Measurements from ENCODE around the gene CCDC91.
"Not testable (repeated sequence)": the region's sequence is repeated elsewhere in the genome, so short reads cannot be mapped to it uniquely, and the experiment has no call there.

Gene CCDC91

GRCh38 chr12:28367993-28368392 lies 177.7 kb downstream of the CCDC91 start:
- peaks cover 5 to 54% (median 14%) of the 10 kb centered on the region in 4 experiments for H3K36me3 ChIP-seq (ENCODE audit: control insufficient read depth in 4 of 4, insufficient read depth in 4 of 4, low read length in 3 of 4)
- POLR2A ChIA-PET = no interaction called here
- WGBS (ENCODE audit: insufficient coverage) = no CpG with 5 or more reads among the region's 2 CpGs

DNA sequence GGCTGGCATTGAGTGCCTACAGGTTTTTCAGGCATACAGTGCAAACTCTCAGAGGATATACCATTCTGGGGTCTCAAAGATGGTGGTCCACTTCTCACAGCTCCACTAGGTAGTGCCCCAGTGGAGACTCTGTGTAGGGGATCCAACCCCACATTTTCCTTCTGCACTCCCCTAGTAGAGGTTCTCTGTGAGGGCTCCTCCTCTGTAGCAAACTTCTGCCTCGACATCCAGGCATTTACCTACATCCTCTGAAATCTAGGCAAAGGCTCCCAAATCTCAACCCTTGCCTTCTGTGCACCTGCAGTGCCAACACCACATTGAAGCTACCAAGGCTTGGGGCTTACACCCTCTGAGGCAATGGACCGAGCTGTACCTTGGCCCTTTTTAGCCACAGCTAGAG lies 179.2 kb downstream of the CCDC91 start:
- WGBS (ENCODE audit: insufficient coverage) = 100% methylated on average over 2 of the region's 2 CpGs
- H3K27ac ChIP-seq (ENCODE audit: insufficient read depth in 1 of 2, low read depth in 1 of 2, low read length in 2 of 2, poor library complexity in 1 of 2, severe bottlenecking in 2 of 2) = no peak overlapping the region
- no peaks in the 10 kb centered on the region for H3K27me3 ChIP-seq (replicated peaks in 2 of 5; ENCODE audit: control insufficient read depth in 4 of 5, insufficient read depth in 5 of 5, low read length in 4 of 5)
- ChIA-PET POLR2A (no interaction called here), CTCF (no interaction called here)
- peaks cover 8 to 65% (median 22%) of the 10 kb centered on the region in 5 experiments for H3K9me3 ChIP-seq (ENCODE audit: control extremely low read depth in 1 of 5, control insufficient read depth in 4 of 5, insufficient read depth in 2 of 5, low read depth in 1 of 5, low read length in 4 of 5)
- peaks cover 5 to 54% (median 14%) of the 10 kb centered on the region in 4 experiments for H3K36me3 ChIP-seq (ENCODE audit: control insufficient read depth in 4 of 4, insufficient read depth in 4 of 4, low read length in 3 of 4)
- no peaks in the 10 kb centered on the region for H3K4me1 ChIP-seq (ENCODE audit: control extremely low read depth in 1 of 4, control insufficient read depth in 4 of 4, insufficient read depth in 4 of 4, low read length in 3 of 4)
- H3K4me3 ChIP-seq (ENCODE audit: control insufficient read depth in 1 of 7, extremely low read depth in 1 of 7, insufficient read depth in 4 of 7, low read depth in 2 of 7, low read length in 6 of 7) = no peak overlapping the region
- peak in 2 of 3 donors; percentile 14 to 24 for DNase-seq

More at GRCh38 chr12:28367993-28368392, 177.7 kb downstream of the CCDC91 start:
- CTCF ChIA-PET = no interaction called here
- H3K9me3 ChIP-seq (ENCODE audit: control extremely low read depth in 1 of 5, control insufficient read depth in 4 of 5, insufficient read depth in 2 of 5, low read depth in 1 of 5, low read length in 4 of 5) = peaks cover 8 to 62% (median 22%) of the 10 kb centered on the region in 5 experiments
- H3K4me3 ChIP-seq (ENCODE audit: control insufficient read depth in 1 of 7, extremely low read depth in 1 of 7, insufficient read depth in 4 of 7, low read depth in 2 of 7, low read length in 6 of 7) = no peak overlapping the region
- no peaks in the 10 kb centered on the region for H3K4me1 ChIP-seq (ENCODE audit: control extremely low read depth in 1 of 4, control insufficient read depth in 4 of 4, insufficient read depth in 4 of 4, low read length in 3 of 4)
- no peak overlapping the region for H3K27ac ChIP-seq (ENCODE audit: insufficient read depth in 1 of 2, low read depth in 1 of 2, low read length in 2 of 2, poor library complexity in 1 of 2, severe bottlenecking in 2 of 2)
- H3K27me3 ChIP-seq (replicated peaks in 2 of 5; ENCODE audit: control insufficient read depth in 4 of 5, insufficient read depth in 5 of 5, low read length in 4 of 5) = no peaks in the 10 kb centered on the region
- peak in 2 of 3 donors; percentile 4 to 25 for DNase-seq

GRCh38 chr12:28374556-28374955 lies 184.3 kb downstream of the CCDC91 start:
- H3K4me3 ChIP-seq (ENCODE audit: control insufficient read depth in 1 of 7, extremely low read depth in 1 of 7, insufficient read depth in 4 of 7, low read depth in 2 of 7, low read length in 6 of 7) = no peak overlapping the region
- H3K4me1 ChIP-seq (ENCODE audit: control extremely low read depth in 1 of 4, control insufficient read depth in 4 of 4, insufficient read depth in 4 of 4, low read length in 3 of 4) = no peaks in the 10 kb centered on the region
- peaks cover 2 to 17% (median 5%) of the 10 kb centered on the region in 4 experiments for H3K36me3 ChIP-seq (ENCODE audit: control insufficient read depth in 4 of 4, insufficient read depth in 4 of 4, low read length in 3 of 4)
- no peak for DNase-seq
- ChIA-PET CTCF (no interaction called here), POLR2A (no interaction called here)
- H3K27me3 ChIP-seq (replicated peaks in 2 of 5; ENCODE audit: control insufficient read depth in 4 of 5, insufficient read depth in 5 of 5, low read length in 4 of 5) = no peaks in the 10 kb centered on the region
- peaks cover 5 to 34% (median 14%) of the 10 kb centered on the region in 5 experiments for H3K9me3 ChIP-seq (ENCODE audit: control extremely low read depth in 1 of 5, control insufficient read depth in 4 of 5, insufficient read depth in 2 of 5, low read depth in 1 of 5, low read length in 4 of 5)
- no peak overlapping the region for H3K27ac ChIP-seq (ENCODE audit: insufficient read depth in 1 of 2, low read depth in 1 of 2, low read length in 2 of 2, poor library complexity in 1 of 2, severe bottlenecking in 2 of 2)

DNA sequence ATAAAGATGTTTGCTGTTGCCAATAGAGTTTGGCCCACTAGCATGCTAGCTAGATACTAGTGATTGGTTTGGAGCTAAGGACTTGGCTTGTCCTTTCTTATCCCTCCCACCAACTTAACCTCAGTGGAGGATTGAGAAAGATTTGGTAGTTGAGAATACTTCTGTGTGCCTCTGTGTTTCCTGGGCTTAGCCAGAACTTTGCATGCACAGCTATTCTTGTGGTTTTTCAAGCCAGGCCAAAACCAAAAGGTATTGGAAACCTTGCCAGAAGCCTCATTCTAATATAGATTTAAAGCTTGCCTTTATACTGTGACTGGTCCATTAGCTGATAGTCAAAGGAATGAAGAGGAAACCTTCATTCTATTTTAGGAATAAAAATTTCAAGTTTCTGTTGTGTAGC lies 188.5 kb downstream of the CCDC91 start:
- no peaks in the 10 kb centered on the region for H3K4me1 ChIP-seq (ENCODE audit: control extremely low read depth in 1 of 4, control insufficient read depth in 4 of 4, insufficient read depth in 4 of 4, low read length in 3 of 4)
- DNase-seq = no peak
- no peaks in the 10 kb centered on the region for H3K27me3 ChIP-seq (replicated peaks in 2 of 5; ENCODE audit: control insufficient read depth in 4 of 5, insufficient read depth in 5 of 5, low read length in 4 of 5)
- H3K9me3 ChIP-seq (ENCODE audit: control extremely low read depth in 1 of 5, control insufficient read depth in 4 of 5, insufficient read depth in 2 of 5, low read depth in 1 of 5, low read length in 4 of 5) = peaks cover 0 to 2% (median 0%) of the 10 kb centered on the region in 5 experiments
- no peak overlapping the region for H3K27ac ChIP-seq (ENCODE audit: insufficient read depth in 1 of 2, low read depth in 1 of 2, low read length in 2 of 2, poor library complexity in 1 of 2, severe bottlenecking in 2 of 2)
- CTCF ChIA-PET = no interaction called here
- H3K36me3 ChIP-seq (ENCODE audit: control insufficient read depth in 4 of 4, insufficient read depth in 4 of 4, low read length in 3 of 4) = peaks cover 0 to 5% (median 0%) of the 10 kb centered on the region in 4 experiments
- POLR2A ChIA-PET = no interaction called here
- no peak overlapping the region for H3K4me3 ChIP-seq (ENCODE audit: control insufficient read depth in 1 of 7, extremely low read depth in 1 of 7, insufficient read depth in 4 of 7, low read depth in 2 of 7, low read length in 6 of 7)

- H3K27ac ChIP-seq (ENCODE audit: insufficient read depth in 1 of 2, low read depth in 1 of 2, low read length in 2 of 2, poor library complexity in 1 of 2, severe bottlenecking in 2 of 2); H3K36me3 ChIP-seq (ENCODE audit: control insufficient read depth in 4 of 4, insufficient read depth in 4 of 4, low read length in 3 of 4); H3K9me3 ChIP-seq (ENCODE audit: control extremely low read depth in 1 of 5, control insufficient read depth in 4 of 5, insufficient read depth in 2 of 5, low read depth in 1 of 5, low read length in 4 of 5); H3K4me1 ChIP-seq (ENCODE audit: control extremely low read depth in 1 of 4, control insufficient read depth in 4 of 4, insufficient read depth in 4 of 4, low read length in 3 of 4); POLR2A ChIA-PET; H3K27me3 ChIP-seq (replicated peaks in 2 of 5; ENCODE audit: control insufficient read depth in 4 of 5, insufficient read depth in 5 of 5, low read length in 4 of 5); CTCF ChIA-PET; H3K4me3 ChIP-seq (ENCODE audit: control insufficient read depth in 1 of 7, extremely low read depth in 1 of 7, insufficient read depth in 4 of 7, low read depth in 2 of 7, low read length in 6 of 7); DNase-seq: not testable (repeated sequence)
- no CpG with 5 or more reads among the region's 3 CpGs for WGBS (ENCODE audit: insufficient coverage)
These were observed 189.5 kb downstream of the CCDC91 start for GRCh38 chr12:28379779-28380178.

DNA sequence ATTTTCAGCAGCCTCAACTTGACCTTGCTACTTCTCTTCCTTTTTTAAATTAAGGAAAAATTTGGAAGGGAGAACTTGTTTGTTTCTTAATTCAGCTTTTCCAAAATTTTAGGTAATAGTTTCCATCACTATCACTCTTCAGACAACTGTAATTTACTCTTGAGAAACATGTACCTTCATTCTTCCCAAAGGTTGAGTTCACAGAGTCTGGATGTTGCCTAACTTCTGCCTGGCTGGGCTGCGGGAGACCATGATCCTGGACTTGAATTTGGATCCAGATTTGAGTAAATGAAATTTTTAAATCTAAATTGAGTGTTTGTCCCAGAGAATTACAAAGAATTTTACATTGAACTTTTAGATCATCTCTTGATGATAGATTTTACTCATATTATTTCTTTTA lies 193.1 kb downstream of the CCDC91 start:
- no CpG with 5 or more reads among the region's 1 CpG for WGBS (ENCODE audit: insufficient coverage)
- ChIA-PET POLR2A (no interaction called here), CTCF (no interaction called here)
- Histone ChIP-seq H3K27me3 (replicated peaks in 2 of 5; ENCODE audit: control insufficient read depth in 4 of 5, insufficient read depth in 5 of 5, low read length in 4 of 5) (no peaks in the 10 kb centered on the region), H3K4me1 (ENCODE audit: control extremely low read depth in 1 of 4, control insufficient read depth in 4 of 4, insufficient read depth in 4 of 4, low read length in 3 of 4) (no peaks in the 10 kb centered on the region), H3K9me3 (ENCODE audit: control extremely low read depth in 1 of 5, control insufficient read depth in 4 of 5, insufficient read depth in 2 of 5, low read depth in 1 of 5, low read length in 4 of 5) (peaks cover 0 to 5% (median 0%) of the 10 kb centered on the region in 5 experiments), H3K36me3 (ENCODE audit: control insufficient read depth in 4 of 4, insufficient read depth in 4 of 4, low read length in 3 of 4) (peaks cover 0 to 3% (median 0%) of the 10 kb centered on the region in 4 experiments), H3K27ac (ENCODE audit: insufficient read depth in 1 of 2, low read depth in 1 of 2, low read length in 2 of 2, poor library complexity in 1 of 2, severe bottlenecking in 2 of 2) (no peak overlapping the region), H3K4me3 (ENCODE audit: control insufficient read depth in 1 of 7, extremely low read depth in 1 of 7, insufficient read depth in 4 of 7, low read depth in 2 of 7, low read length in 6 of 7) (no peak overlapping the region)
- no peak for DNase-seq

DNA sequence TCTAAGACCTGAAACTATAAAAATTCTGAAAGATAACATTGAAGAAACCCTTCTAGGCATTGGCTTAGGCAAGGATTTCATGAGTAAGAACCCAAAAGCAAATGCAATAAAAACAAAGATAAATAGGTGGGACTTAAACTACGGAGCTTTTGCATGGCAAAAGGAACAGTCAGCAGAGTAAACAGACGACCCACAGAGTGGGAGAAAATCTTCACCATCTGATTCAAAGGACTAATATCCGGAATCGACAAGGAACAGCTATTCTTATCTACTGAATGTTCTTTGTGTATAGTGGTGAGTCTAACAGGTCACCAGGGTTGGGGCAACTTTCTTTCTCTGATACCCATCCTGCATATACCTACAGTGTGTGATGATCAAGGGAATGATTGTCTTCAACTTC lies 198.6 kb downstream of the CCDC91 start:
- ChIA-PET CTCF (no interaction called here), POLR2A (no interaction called here)
- Histone ChIP-seq H3K4me3 (ENCODE audit: control insufficient read depth in 1 of 7, extremely low read depth in 1 of 7, insufficient read depth in 4 of 7, low read depth in 2 of 7, low read length in 6 of 7) (no peak overlapping the region), H3K27me3 (replicated peaks in 2 of 5; ENCODE audit: control insufficient read depth in 4 of 5, insufficient read depth in 5 of 5, low read length in 4 of 5) (no peaks in the 10 kb centered on the region), H3K27ac (ENCODE audit: insufficient read depth in 1 of 2, low read depth in 1 of 2, low read length in 2 of 2, poor library complexity in 1 of 2, severe bottlenecking in 2 of 2) (no peak overlapping the region), H3K4me1 (ENCODE audit: control extremely low read depth in 1 of 4, control insufficient read depth in 4 of 4, insufficient read depth in 4 of 4, low read length in 3 of 4) (no peaks in the 10 kb centered on the region), H3K36me3 (ENCODE audit: control insufficient read depth in 4 of 4, insufficient read depth in 4 of 4, low read length in 3 of 4) (peaks cover 0 to 13% (median 4%) of the 10 kb centered on the region in 4 experiments), H3K9me3 (ENCODE audit: control extremely low read depth in 1 of 5, control insufficient read depth in 4 of 5, insufficient read depth in 2 of 5, low read depth in 1 of 5, low read length in 4 of 5) (peaks cover 0 to 5% (median 0%) of the 10 kb centered on the region in 5 experiments)
- DNase-seq = no peak
- WGBS (ENCODE audit: insufficient coverage) = 100% methylated on average over 1 of the region's 4 CpGs

All from common myeloid progenitor, CD34-positive (primary cell).